HG02885 (cell line): ENCODE results near the gene SPATA45.

Experiments
- ATAC-seq: cut with Tn5 transposase; IDR thresholded peaks from one replicate; pipeline ENCODE4 v1.9.1; 2021; ENCODE audit warnings: mild to moderate bottlenecking; ENCODE audit not compliant: unreplicated experiment, poor library complexity

SPATA45 gene

GRCh38 chr1:212783976-212784375 lies 63.5 kb downstream of the SPATA45 start:
- ATAC-seq = no peak

- ATAC-seq = no peak
These were observed 64.9 kb downstream of the SPATA45 start for GRCh38 chr1:212782422-212783154.

GRCh38 chr1:212781225-212781624 lies 66.2 kb downstream of the SPATA45 start:
- ATAC-seq = no peak

GRCh38 chr1:212780759-212781158 lies 66.7 kb downstream of the SPATA45 start:
- no peak for ATAC-seq
